Right hindlimb (tissue), 1 donor: ENCODE data around the gene C11orf24.
"Not testable (repeated sequence)": the region's sequence is repeated elsewhere in the genome, so short reads cannot be mapped to it uniquely, and the experiment has no call there.

Experiments
- DNase-seq: peaks from one replicate; pipeline ENCODE4 v3.0.0-alpha.2; 2018

Gene C11orf24

GRCh38 chr11:68298659-68299516 is 27.1 kb upstream of the C11orf24 start:
- no peak for DNase-seq

- peak; percentile 89 for DNase-seq
Observed at GRCh38 chr11:68297812-68298658, 26.3 kb upstream of the C11orf24 start.

DNA sequence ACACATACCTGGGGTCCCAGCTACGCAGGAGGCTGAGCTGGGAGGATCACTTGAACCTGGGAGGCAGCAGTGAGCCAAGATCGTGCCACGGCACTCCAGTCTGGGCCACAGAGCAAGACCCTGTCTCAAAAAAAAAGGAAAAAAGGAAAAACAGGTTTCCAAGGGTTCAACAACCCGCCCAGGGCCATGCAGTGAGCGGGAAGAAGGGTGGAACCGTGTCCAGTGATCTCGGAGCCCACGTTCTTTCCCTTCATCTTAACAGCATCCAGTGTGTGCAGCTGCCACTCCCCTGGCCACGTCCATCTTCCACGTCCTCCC is 25.7 kb upstream of the C11orf24 start:
- no peak for DNase-seq

DNA sequence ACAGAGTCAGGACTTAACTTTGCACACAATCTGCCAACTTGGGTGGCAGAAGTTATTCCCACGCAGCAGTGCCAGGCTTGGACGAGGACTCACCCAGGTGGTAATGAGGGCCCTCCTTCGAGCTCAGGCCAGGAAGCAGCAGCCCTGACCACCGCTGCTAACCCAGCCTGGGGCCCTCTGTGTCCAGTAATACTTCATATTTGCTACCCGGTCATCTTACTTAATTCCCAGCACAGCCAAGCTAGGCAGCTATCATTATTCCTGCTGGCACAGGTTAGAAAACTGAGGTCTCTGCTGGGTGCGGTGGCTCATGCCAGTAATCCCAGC is 25.2 kb upstream of the C11orf24 start:
- no peak for DNase-seq

- DNase-seq, result no peak
Observed at GRCh38 chr11:68296344-68297051, 24.7 kb upstream of the C11orf24 start.

- DNase-seq, result no peak
Observed at GRCh38 chr11:68295940-68296339, 24.2 kb upstream of the C11orf24 start.

- DNase-seq, result no peak
Observed at GRCh38 chr11:68295271-68295670, 23.5 kb upstream of the C11orf24 start.

GRCh38 chr11:68293708-68294107 is 21.9 kb upstream of the C11orf24 start:
- DNase-seq, result no peak

GRCh38 chr11:68289456-68289855 is 17.7 kb upstream of the C11orf24 start:
- DNase-seq, result no peak

DNA sequence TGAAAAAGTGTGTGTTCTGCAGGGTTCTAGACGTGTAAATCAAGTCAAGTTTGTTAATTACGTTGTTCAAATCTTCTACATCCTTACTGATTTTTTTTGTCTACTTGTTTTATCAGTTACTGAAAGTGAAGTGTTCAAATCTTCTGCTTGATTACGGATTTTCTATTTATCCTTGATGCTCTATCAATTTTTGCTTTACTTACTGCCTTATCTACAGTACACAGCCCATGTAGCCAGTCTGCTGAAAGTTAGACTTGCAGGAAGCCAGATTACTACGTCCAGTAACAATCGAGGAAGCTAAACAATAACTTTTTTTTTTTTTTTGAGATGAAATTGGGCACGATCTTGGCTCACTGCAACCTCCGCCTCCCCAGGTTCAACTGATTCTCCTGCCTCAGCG is 15.6 kb upstream of the C11orf24 start:
- DNase-seq, result no peak

GRCh38 chr11:68284588-68284987 is 12.8 kb upstream of the C11orf24 start:
- DNase-seq, result not testable (repeated sequence)

GRCh38 chr11:68282861-68283230 is 11.1 kb upstream of the C11orf24 start:
- DNase-seq, result no peak

DNA sequence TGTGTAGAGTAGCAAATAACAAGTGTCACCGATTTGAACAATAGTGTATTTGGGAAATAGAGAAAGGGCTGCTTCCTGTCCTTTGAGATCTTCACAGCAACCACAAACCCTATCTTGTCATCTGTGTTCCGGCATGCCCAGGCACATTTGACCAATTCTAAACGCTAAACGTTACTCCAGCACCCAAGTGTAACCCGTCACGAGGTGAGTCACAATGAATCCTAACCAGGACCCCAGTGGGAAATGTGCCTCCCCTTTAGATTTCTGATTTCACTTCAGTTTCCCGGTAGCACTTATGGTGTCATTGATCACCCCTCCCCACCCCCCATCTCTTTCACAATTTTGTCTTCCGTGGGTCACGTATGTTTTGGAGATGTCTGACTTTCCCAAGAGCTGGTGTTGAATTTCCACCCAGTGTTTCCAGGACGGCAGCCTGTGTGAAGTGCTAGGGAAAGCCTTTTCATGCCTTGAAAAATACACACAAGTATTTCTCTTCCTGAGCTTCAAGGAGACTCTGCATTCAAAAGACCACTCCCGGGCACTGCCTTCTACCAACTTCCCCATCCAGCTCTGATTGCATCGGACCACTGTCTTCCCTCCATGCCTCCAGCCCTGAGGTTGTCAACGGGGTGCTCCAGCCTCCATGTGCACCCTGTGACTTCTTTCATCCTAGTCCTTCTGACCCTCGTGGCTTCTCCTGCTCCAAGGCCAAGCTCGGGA is 10.5 kb upstream of the C11orf24 start:
- no peak for DNase-seq

DNA sequence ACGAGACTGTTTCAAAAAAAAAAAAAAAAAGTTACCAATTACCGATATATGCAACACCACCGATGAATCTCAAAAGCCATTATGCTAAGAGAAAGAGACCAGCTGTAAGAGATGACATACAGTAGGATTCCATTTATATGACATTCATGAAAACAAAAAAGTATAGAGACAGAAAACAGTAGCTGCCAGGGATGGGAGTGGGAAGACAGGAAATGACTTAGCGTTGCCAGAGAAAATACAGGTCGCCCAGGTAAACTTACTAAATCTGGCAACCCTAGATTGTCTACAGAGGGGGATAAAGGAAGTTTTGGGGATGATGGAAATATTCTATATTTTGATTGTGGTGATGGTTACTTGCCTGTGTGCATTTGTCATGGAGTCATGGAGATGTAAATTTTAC is 7.9 kb upstream of the C11orf24 start:
- no peak for DNase-seq

DNA sequence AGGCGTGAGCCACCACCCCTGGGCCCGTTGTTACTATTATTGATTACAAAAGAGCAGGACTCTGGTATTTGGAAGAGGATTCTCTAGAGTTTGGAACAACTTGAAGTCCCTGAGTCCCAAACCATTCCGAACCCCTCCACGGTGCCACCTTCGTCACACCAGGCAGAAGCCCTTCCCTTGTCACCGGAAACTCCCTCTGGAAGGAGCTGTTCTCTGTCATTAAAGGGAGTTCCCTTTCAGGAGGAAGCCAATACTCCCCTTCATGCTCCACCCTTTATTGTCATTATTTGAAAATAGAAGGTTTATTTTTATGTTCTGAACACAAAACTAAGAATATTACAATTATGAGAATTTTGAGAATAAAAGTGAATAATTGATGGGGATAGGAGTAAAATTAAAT is 5.1 kb upstream of the C11orf24 start:
- DNase-seq, result no peak

DNA sequence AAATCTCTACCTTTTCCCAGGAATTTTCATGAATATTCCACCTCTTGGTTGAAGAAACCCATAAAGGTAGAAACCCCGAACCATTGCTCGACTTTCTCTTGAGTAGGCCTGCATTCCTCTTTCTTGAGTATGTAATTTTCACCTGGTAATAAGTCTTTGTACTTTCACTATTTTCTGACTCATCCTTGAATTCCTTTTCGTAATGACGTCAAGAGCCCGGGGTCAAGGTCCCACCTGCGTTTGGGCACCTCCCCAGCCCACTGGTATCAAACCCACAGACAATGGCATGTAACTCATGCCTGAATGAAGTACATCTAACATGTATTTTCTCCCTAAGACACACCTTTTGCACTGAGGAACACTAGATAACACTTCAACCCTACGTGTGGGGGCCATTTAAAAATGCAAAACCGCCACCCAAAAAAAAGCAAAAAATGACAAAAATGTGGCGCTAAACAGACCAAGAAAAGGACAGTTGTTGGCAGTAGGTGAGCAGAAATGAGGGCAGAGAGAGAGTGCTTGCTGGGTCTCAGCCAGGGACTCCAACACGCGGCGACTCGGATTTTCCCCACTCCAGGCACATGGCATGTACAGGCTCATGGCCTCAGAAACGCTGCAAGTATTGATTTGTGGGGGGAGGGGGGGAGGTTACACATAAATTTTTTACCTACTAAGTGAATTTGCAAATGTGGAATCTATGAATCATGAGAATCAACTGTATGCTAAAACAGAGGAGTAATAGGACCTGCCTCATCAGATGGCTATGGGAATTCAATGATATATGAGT is 4.1 kb upstream of the C11orf24 start:
- no peak for DNase-seq

DNA sequence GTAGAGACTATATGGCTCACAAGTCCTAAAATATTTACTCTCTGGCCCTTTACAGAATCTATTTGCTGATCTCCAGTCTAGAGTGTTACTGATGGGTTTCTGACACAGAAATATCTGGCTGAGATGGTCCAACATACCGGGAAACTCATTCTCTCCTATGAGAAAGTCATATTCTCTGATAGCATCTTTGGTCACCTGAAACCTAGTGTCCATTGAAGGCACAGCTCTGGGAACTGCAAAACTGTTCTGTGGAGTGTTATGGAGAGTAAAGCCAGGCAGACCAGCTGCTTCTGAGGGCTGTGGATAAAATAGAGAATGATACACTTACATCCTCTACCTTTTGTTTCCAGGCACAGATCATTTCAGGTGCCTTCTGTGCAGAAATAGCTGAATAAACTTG is 2.5 kb upstream of the C11orf24 start:
- DNase-seq, result no peak

- DNase-seq, result no peak
Observed at GRCh38 chr11:68273026-68273738, 1.4 kb upstream of the C11orf24 start.

- DNase-seq, result peak; percentile 77
Observed at GRCh38 chr11:68271023-68271780, 571 bp downstream of the C11orf24 start.

DNA sequence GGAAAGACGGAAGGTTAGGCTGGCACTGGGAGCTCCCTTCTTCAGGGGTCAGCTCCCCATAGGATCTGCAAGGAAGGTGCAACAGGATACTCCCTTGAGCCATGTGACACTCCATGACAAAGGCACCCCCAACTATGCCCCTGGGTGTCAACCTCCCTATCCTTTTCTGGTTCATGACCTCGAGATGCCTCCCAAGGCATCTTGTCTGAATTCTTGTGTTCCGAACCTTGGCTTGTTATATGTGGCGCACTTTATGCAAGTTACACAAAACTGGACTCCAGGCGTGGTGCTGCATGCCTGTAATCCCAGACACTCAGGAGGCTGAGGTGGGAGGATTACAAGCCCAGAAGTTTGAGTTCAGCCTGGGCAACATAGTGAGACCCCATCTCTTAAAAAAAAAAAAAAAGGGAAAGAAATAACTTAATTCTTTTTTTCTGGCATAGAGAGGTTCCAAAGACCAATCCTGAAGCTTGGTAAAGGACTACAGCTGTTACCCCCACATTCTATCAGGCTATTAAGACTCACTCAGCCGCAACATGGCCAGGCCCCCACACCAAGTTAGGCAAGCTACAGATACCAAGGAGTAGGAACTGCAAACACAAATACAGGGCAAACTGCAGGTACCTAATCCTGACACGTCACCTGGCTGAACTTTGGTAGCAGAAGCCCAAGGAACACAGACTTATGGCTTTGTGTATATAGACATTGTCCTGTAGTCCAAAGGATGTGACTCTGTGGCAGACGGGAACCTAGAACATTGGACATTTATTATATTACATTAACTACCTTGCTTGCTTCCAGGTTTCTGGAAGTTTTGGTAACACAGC is 1.4 kb downstream of the C11orf24 start:
- DNase-seq, result no peak
